ENCODE results near the gene JMJD1C.

The JMJD1C gene

GRCh38 chr10:63221950-63222349 lies 243.8 kb downstream of the JMJD1C start:
- no peak for DNase-seq (ENCODE audit: low read depth in 2 of 2)

GRCh38 chr10:63219749-63220148 lies 246.0 kb downstream of the JMJD1C start:
- DNase-seq (ENCODE audit: low read depth in 2 of 2) = no peak

- no peak for DNase-seq (ENCODE audit: low read depth in 2 of 2)
Measured at GRCh38 chr10:63217120-63217605, 248.6 kb downstream of the JMJD1C start.

- no peak for DNase-seq (ENCODE audit: low read depth in 2 of 2)
Measured at GRCh38 chr10:63214571-63214970, 251.2 kb downstream of the JMJD1C start.

GRCh38 chr10:63213489-63213888 lies 252.3 kb downstream of the JMJD1C start:
- DNase-seq (ENCODE audit: low read depth in 2 of 2) = no peak

GRCh38 chr10:63210611-63211196 lies 255.1 kb downstream of the JMJD1C start:
- DNase-seq (ENCODE audit: low read depth in 2 of 2) = no peak

- DNase-seq (ENCODE audit: low read depth in 2 of 2) = no peak
Measured at GRCh38 chr10:63209705-63210104, 256.1 kb downstream of the JMJD1C start.

GRCh38 chr10:63208986-63209385 lies 256.8 kb downstream of the JMJD1C start:
- DNase-seq (ENCODE audit: low read depth in 2 of 2) = no peak

- no peak for DNase-seq (ENCODE audit: low read depth in 2 of 2)
Measured at GRCh38 chr10:63206997-63207811, 258.6 kb downstream of the JMJD1C start.

GRCh38 chr10:63206576-63206975 lies 259.2 kb downstream of the JMJD1C start:
- no peak for DNase-seq (ENCODE audit: low read depth in 2 of 2)

- no peak for DNase-seq (ENCODE audit: low read depth in 2 of 2)
Measured at GRCh38 chr10:63205421-63205820, 260.4 kb downstream of the JMJD1C start.

- no peak for DNase-seq (ENCODE audit: low read depth in 2 of 2)
Measured at GRCh38 chr10:63204667-63205391, 260.9 kb downstream of the JMJD1C start.

- DNase-seq (ENCODE audit: low read depth in 2 of 2) = no peak
Measured at GRCh38 chr10:63201118-63201517, 264.7 kb downstream of the JMJD1C start.

GRCh38 chr10:63200431-63200830 lies 265.3 kb downstream of the JMJD1C start:
- no peak for DNase-seq (ENCODE audit: low read depth in 2 of 2)

- DNase-seq (ENCODE audit: low read depth in 2 of 2) = no peak
Measured at GRCh38 chr10:63199716-63200115, 266.1 kb downstream of the JMJD1C start.

GRCh38 chr10:63197344-63198092 lies 268.3 kb downstream of the JMJD1C start:
- no peak for DNase-seq (ENCODE audit: low read depth in 2 of 2)

- DNase-seq (ENCODE audit: low read depth in 2 of 2) = no peak
Measured at GRCh38 chr10:63192826-63193225, 273.0 kb downstream of the JMJD1C start.

GRCh38 chr10:63175534-63175933 lies 290.2 kb downstream of the JMJD1C start:
- no peak for DNase-seq (ENCODE audit: low read depth in 2 of 2)

- no peak for DNase-seq (ENCODE audit: low read depth in 2 of 2)
Measured at GRCh38 chr10:63173468-63174232, 292.1 kb downstream of the JMJD1C start.

- DNase-seq (ENCODE audit: low read depth in 2 of 2) = no peak
Measured at GRCh38 chr10:63171926-63172325, 293.9 kb downstream of the JMJD1C start.

- no peak for DNase-seq (ENCODE audit: low read depth in 2 of 2)
Measured at GRCh38 chr10:63171255-63171855, 294.4 kb downstream of the JMJD1C start.
